Hematopoietic multipotent progenitor cell treated with erythropoietin and hydrocortisone succinate and interleukin-3 and kit ligand, for 6 days (in vitro differentiated cells): ENCODE results near the gene FYCO1.
"Not testable (repeated sequence)": the region's sequence is repeated elsewhere in the genome, so short reads cannot be mapped to it uniquely, and the experiment has no call there.

ENCODE experiments used
- DNase-seq: peaks from one replicate; pipeline ENCODE4 v3.0.0-alpha.2; 2015

The FYCO1 gene

GRCh38 chr3:46008058-46008457 lies 12.4 kb upstream of the FYCO1 start:
- no peak for DNase-seq

- DNase-seq: no peak
Observed at GRCh38 chr3:46007280-46007679, 11.7 kb upstream of the FYCO1 start.

- no peak for DNase-seq
Observed at GRCh38 chr3:46006238-46007032, 10.8 kb upstream of the FYCO1 start.

GRCh38 chr3:46003706-46004105 lies 8.1 kb upstream of the FYCO1 start:
- not testable (repeated sequence) for DNase-seq

GRCh38 chr3:46001178-46001577 lies 5.6 kb upstream of the FYCO1 start:
- DNase-seq: no peak

- no peak for DNase-seq
Observed at GRCh38 chr3:45997942-45998341, 2.3 kb upstream of the FYCO1 start.

- DNase-seq: not testable (repeated sequence)
Observed at GRCh38 chr3:45997499-45997898, 1.9 kb upstream of the FYCO1 start.

- peak; percentile 61 for DNase-seq
Observed at GRCh38 chr3:45994419-45995235, 997 bp downstream of the FYCO1 start.

GRCh38 chr3:45993421-45994027 lies 2.1 kb downstream of the FYCO1 start:
- DNase-seq: no peak

GRCh38 chr3:45992821-45993221 lies 2.8 kb downstream of the FYCO1 start:
- DNase-seq: no peak

GRCh38 chr3:45992133-45992729 lies 3.4 kb downstream of the FYCO1 start:
- DNase-seq: no peak

GRCh38 chr3:45991341-45991740 lies 4.3 kb downstream of the FYCO1 start:
- no peak for DNase-seq

GRCh38 chr3:45990181-45990580 lies 5.4 kb downstream of the FYCO1 start:
- peak; percentile 73 for DNase-seq

- no peak for DNase-seq
Observed at GRCh38 chr3:45988804-45989203, 6.8 kb downstream of the FYCO1 start.

- peak; percentile 41 for DNase-seq
Observed at GRCh38 chr3:45988362-45988761, 7.3 kb downstream of the FYCO1 start.

- no peak for DNase-seq
Observed at GRCh38 chr3:45987368-45988291, 8.0 kb downstream of the FYCO1 start.

GRCh38 chr3:45986303-45986982 lies 9.2 kb downstream of the FYCO1 start:
- DNase-seq: no peak

GRCh38 chr3:45985532-45986302 lies 9.9 kb downstream of the FYCO1 start:
- no peak for DNase-seq

- DNase-seq: no peak
Observed at GRCh38 chr3:45984331-45985312, 11.0 kb downstream of the FYCO1 start.
